SK-N-SH (cell line): ENCODE results near the gene GOLGA6L7.

Experiments used
- FOXJ3 ChIP-seq: sonication (generic); formaldehyde crosslinking; IDR thresholded peaks from 2 replicates; pipeline ENCODE4 v1.5.1; 2020; ENCODE audit warnings: mild to moderate bottlenecking, missing genetic modification reagents
- NRF1 ChIP-seq: IDR thresholded peaks from 2 replicates; pipeline ENCODE4 v1.6.1; 2012; ENCODE audit warnings: low read depth, mild to moderate bottlenecking, low read length
- TF ChIP-seq, protein P1 (sequence below): fragments of 200-600 bp; sonication (generic); IDR thresholded peaks from 2 replicates; pipeline ENCODE4 v1.6.1; 2017; ENCODE audit warnings: antibody characterized with exemption, mild to moderate bottlenecking, moderate library complexity

DNA sequence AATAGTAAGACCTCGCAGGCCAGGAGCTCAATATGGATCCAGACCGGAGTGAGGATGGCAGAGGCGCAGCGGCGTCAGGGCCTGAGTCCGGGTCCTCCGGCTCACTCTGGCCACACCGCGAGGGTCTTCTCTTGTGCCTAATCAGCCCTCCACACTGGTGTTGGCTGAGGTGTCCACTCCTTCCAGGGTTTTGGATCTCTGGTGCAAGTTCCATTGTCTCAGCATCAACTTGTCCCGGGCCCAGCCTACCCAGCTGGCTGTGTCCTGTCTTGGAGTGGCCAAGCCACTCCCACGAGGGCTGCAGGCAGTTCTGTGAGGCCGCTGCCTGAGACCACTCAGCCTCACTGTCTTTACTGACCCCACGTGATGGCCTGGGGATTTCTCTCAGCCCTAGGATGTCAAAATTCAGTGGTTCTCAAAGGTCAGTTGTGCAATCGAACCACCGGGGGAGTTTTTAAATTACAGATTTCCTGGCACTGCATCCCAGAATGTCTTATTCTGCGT lies 12.6 kb upstream of the GOLGA6L7 start:
- TF ChIP-seq FOXJ3 (CRISPR knock-in tag): no peak
- TF ChIP-seq, protein P1, sequence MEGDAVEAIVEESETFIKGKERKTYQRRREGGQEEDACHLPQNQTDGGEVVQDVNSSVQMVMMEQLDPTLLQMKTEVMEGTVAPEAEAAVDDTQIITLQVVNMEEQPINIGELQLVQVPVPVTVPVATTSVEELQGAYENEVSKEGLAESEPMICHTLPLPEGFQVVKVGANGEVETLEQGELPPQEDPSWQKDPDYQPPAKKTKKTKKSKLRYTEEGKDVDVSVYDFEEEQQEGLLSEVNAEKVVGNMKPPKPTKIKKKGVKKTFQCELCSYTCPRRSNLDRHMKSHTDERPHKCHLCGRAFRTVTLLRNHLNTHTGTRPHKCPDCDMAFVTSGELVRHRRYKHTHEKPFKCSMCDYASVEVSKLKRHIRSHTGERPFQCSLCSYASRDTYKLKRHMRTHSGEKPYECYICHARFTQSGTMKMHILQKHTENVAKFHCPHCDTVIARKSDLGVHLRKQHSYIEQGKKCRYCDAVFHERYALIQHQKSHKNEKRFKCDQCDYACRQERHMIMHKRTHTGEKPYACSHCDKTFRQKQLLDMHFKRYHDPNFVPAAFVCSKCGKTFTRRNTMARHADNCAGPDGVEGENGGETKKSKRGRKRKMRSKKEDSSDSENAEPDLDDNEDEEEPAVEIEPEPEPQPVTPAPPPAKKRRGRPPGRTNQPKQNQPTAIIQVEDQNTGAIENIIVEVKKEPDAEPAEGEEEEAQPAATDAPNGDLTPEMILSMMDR: no peak
- no peak for TF ChIP-seq NRF1
